ENCODE data around the gene ELL2. TPM values are rescaled to one million over a fixed set of nuclear protein-coding genes. Genes with fewer than 3 reads are reported as not detected.
A peak's percentile ranks its signal among the peaks of the same experiment; 100 is the strongest.

Gene ELL2
- total and polyA plus RNA-seq, 2 of the 13 experiments (the other 11 are each of a cell fraction or from before 2014, with no cell fraction given), result 78.9 to 97.1 TPM

- Histone ChIP-seq H4K20me1 (ENCODE audit: insufficient read depth, low read length) (no peaks in the 10 kb centered on the region), H3K27me3 (ENCODE audit: control insufficient read depth in 1 of 2, insufficient read depth in 2 of 2, low read length in 2 of 2) (no peaks in the 10 kb centered on the region), H3K4me1 (ENCODE audit: insufficient read depth, low read length) (peaks cover 60% of the 10 kb centered on the region), H3K4me3 (replicated peaks in 1 of 3; ENCODE audit: insufficient read depth in 1 of 3, low read depth in 2 of 3, low read length in 3 of 3) (no peak overlapping the region), H2AFZ (ENCODE audit: low read length) (no peak overlapping the region), H3K9me3 (ENCODE audit: low read length) (no peaks in the 10 kb centered on the region), H3K9ac (ENCODE audit: insufficient read depth, low read depth, low read length) (no peak overlapping the region), H3K36me3 (replicated peaks in 1 of 2; ENCODE audit: control insufficient read depth in 1 of 2, insufficient read depth in 2 of 2, low read length in 2 of 2) (no peaks in the 10 kb centered on the region), H3K27ac (ENCODE audit: extremely low read length, insufficient read depth, low read length) (peak overlapping the region; percentile 13), H3K79me2 (ENCODE audit: insufficient read depth, low read length) (no peaks in the 10 kb centered on the region), H3K4me2 (ENCODE audit: low read depth, low read length) (no peak overlapping the region)
- 95% methylated on average over 9 of the region's 9 CpGs for WGBS (ENCODE audit: low lambda C conversion rate)
- POLR2A ChIA-PET, result interaction anchor here (7.9 kb wide), 1 partner anchor 8 kb away, joined by 128 read pairs; no protein-coding TSS in a partner anchor
- intact Hi-C loops (cut with micrococcal nuclease; ENCODE audit: unreplicated experiment) (no loop called here), in situ Hi-C loops (cut with HindIII; ENCODE audit: extremely low pct_ligation_motif_present, low pct_unique_long_range_greater_than_20kb) (no loop called here)
- CTCF ChIA-PET (ENCODE audit: low intra/inter-chr PET ratio, low total read pairs), result no interaction called here
- TF ChIP-seq ATF6 (CRISPR knock-in tag; conservative IDR thresholded peaks at IDR 0.05) (no peak), PBX2 (CRISPR knock-in tag; IDR thresholded peaks at IDR 0.05) (no peak), KDM1A (CRISPR knock-in tag; IDR thresholded peaks at IDR 0.05) (no peak), THYN1 (CRISPR knock-in tag; IDR thresholded peaks at IDR 0.05; ENCODE audit: borderline replicate concordance, low read depth) (no peak), ZNF225 (CRISPR knock-in tag; IDR thresholded peaks at IDR 0.05) (no peak), DRAP1 (CRISPR knock-in tag; IDR thresholded peaks at IDR 0.05) (no peak), ZNF543 (CRISPR knock-in tag; IDR thresholded peaks at IDR 0.05) (no peak), BATF2 (CRISPR knock-in tag; IDR thresholded peaks at IDR 0.05) (no peak), ZNF17 (CRISPR knock-in tag; IDR thresholded peaks at IDR 0.05) (no peak)
- no TSS peak for BruUV-seq (replicated peaks)
- FAIRE-seq (no peak), ATAC-seq (no peak), DNase-seq (ENCODE audit: low spot score) (no peak)
Observed at GRCh38 chr5:95871146-95871806, 90.4 kb downstream of the ELL2 start.

Measured in HepG2 (cell line).